H1 (cell line): Measurements from ENCODE around the gene IL12B. TPM values are rescaled to one million over a fixed set of nuclear protein-coding genes. Genes with fewer than 3 reads are reported as not detected.

Experiments used
- ASH2L ChIP-seq: fragments of 200-600, 300-600 bp; sonication (generic); IDR thresholded peaks from one replicate; pipeline ENCODE4 v1.7.1; 2017; ENCODE audit warnings: low read length
- TBP ChIP-seq: IDR thresholded peaks from 2 replicates; pipeline ENCODE4 v1.6.1; 2011; ENCODE audit warnings: low read depth, low read length, improper control_type of control experiment
- ZNF274 ChIP-seq: IDR thresholded peaks from 2 replicates; pipeline ENCODE4 v1.7.0; 2012; ENCODE audit warnings: low read length, borderline replicate concordance; ENCODE audit errors: extremely low read depth
- polyA plus RNA-seq, 7 experiments: library from polyadenylated mRNA; depleted of rRNA in 3 of 7; stranded (reverse) in 5 of 7; unstranded in 2 of 7; fragments of >200 nt in 5 of 7; fragments of 200-250 nt in 2 of 7; gene quantifications; 1 replicate in 5 of 7; 2 replicates in 1 of 7; 4 replicates in 1 of 7; pipeline versions ENCODE4 v1.2.1 to v1.2.3, GENCODE V29; 2011 to 2013; ENCODE audit warnings: missing spikeins in 2 of 7, mixed read lengths in 2 of 7
- total RNA-seq: library from RNA; stranded (reverse); fragmentation: NEBNext Ultra II Directional; extraction: Animal tissue kit (Norgen Biotek cat#: 25700); gene quantifications from 2 replicates; pipeline ENCODE4 v1.2.1, GENCODE V29; 2021

The IL12B gene
- total and polyA plus RNA-seq, 2 of the 8 experiments (the other 6 are each of a cell fraction or from before 2014, with no cell fraction given), result not detected

- no peak for TF ChIP-seq TBP
- TF ChIP-seq ASH2L, result no peak
- no peak for TF ChIP-seq ZNF274
- TF ChIP-seq, all 59 proteins: peak for 0
Measured at GRCh38 chr5:159311063-159311462, 19.2 kb downstream of the IL12B start (continued).
